Activated CD8-positive, alpha-beta memory T cell treated with anti-CD3 and anti-CD28 coated beads, Interleukin-2, amount 50 U/mL, for 1 hour (primary cell): Measurements from ENCODE around the gene RPL10.

Experiments used
- DNase-seq: peaks from one replicate; pipeline ENCODE4 v3.0.0-alpha.2; 2020; ENCODE audit errors: extremely low read depth

RPL10 gene

DNA sequence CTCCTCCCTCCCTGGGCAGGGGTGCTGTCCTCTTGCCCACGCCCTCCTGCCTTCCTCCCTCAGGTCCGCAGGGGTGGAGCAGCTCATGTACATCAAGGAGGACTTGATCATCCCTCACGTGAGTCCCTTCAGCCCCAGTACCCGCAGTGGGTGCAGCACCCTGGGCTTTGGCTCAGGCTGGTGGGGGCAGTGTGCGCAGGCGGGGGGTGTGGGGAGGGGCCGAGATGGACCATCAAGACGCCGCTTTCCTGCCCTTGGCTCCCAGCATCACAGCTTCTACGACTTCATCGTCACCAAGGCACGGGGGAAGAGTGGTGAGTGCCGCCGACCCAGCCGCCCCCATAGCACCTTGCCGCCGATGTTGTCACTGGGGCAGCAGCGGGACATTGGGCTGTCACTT, 51.4 kb downstream of the RPL10 start:
- no peak for DNase-seq

DNA sequence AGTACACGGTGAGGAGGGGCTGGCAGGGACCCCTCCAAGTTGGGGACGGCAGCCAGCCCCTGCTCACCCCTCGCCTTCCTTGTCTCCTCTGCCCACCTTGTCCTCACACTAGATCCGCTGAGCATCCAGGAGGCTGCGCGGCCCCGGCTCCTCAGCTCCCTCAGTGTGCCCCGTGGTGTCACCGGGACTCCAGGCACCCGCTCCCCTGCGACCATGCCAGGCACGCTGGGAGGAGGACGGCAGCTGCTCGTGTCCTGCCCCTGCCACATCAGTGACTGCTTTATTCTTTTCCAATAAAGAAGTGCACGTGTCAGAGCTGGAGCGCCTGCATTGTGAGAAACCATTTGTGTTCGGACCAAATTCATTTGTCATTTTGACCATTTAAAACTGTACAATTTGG, 52.1 kb downstream of the RPL10 start:
- no peak for DNase-seq
